Measurements from ENCODE around the gene CORO7.
A peak's percentile ranks its signal among the peaks of the same experiment; 100 is the strongest.

CORO7 gene

GRCh38 chr16:4361033-4361943 is 55.1 kb downstream of the CORO7 start:
- TF ChIP-seq CTCF (IDR thresholded peaks at IDR 0.05; ENCODE audit: borderline replicate concordance, insufficient read depth, low read depth, low read length): no peak
- H3K4me3 ChIP-seq (ENCODE audit: low read depth, low read length): no peak overlapping the region

- H3K4me3 ChIP-seq (ENCODE audit: low read depth, low read length): no peak overlapping the region
- TF ChIP-seq CTCF (IDR thresholded peaks at IDR 0.05; ENCODE audit: borderline replicate concordance, insufficient read depth, low read depth, low read length): no peak
These were observed 55.8 kb downstream of the CORO7 start for GRCh38 chr16:4360538-4361021.

- no peak for TF ChIP-seq CTCF (IDR thresholded peaks at IDR 0.05; ENCODE audit: borderline replicate concordance, insufficient read depth, low read depth, low read length)
- H3K4me3 ChIP-seq (ENCODE audit: low read depth, low read length): no peak overlapping the region
These were observed 56.5 kb downstream of the CORO7 start for GRCh38 chr16:4359914-4360313.

- TF ChIP-seq CTCF (IDR thresholded peaks at IDR 0.05; ENCODE audit: borderline replicate concordance, insufficient read depth, low read depth, low read length): peak; percentile 90
- H3K4me3 ChIP-seq (ENCODE audit: low read depth, low read length): no peak overlapping the region
These were observed 57.4 kb downstream of the CORO7 start for GRCh38 chr16:4358831-4359561.

GRCh38 chr16:4358236-4358635 is 58.2 kb downstream of the CORO7 start:
- TF ChIP-seq CTCF (IDR thresholded peaks at IDR 0.05; ENCODE audit: borderline replicate concordance, insufficient read depth, low read depth, low read length): no peak

GRCh38 chr16:4356820-4357219 is 59.6 kb downstream of the CORO7 start:
- no peak for TF ChIP-seq CTCF (IDR thresholded peaks at IDR 0.05; ENCODE audit: borderline replicate concordance, insufficient read depth, low read depth, low read length)
- H3K4me3 ChIP-seq (ENCODE audit: low read depth, low read length): no peak overlapping the region

More at GRCh38 chr16:4358236-4358635, 58.2 kb downstream of the CORO7 start:
- no peak overlapping the region for H3K4me3 ChIP-seq (ENCODE audit: low read depth, low read length)

Data from GM12875 (cell line).